Activated CD8-positive, alpha-beta T cell treated with anti-CD3 and anti-CD28 coated beads, Interleukin-2, amount 10 ng/mL, durations not matched to agents 7 days and 5 days (primary cell): Measurements from ENCODE around the gene COX6A2. TPM values are rescaled to one million over a fixed set of nuclear protein-coding genes. Genes with fewer than 3 reads are reported as not detected.

Source experiments
- ATAC-seq: fragments of 150-1000 bp; cut with Tn5 transposase; one replicate; pipeline ENCODE4 v1.10.0; 2021; ENCODE audit warnings: moderate library complexity
- CTCF ChIA-PET: fragments of 350-600 bp; sonication (Branson Sonifier 250); formaldehyde crosslinking; loops from one replicate; lab custom pipeline; 2021; ENCODE audit warnings: antibody characterized with exemption; lab: Charles Lee
- POLR2A ChIA-PET: fragments of 350-600 bp; sonication (Branson Sonifier 250); formaldehyde crosslinking; loops from one replicate; lab custom pipeline; 2021; ENCODE audit warnings: antibody characterized with exemption; lab: Charles Lee
- DNase-seq: peaks from one replicate; pipeline ENCODE4 v3.0.0-alpha.2; 2020
- H3K27ac Mint-ChIP-seq: one replicate; pipeline ENCODE4 v1.8.0; 2021; ENCODE audit warnings: mild to moderate bottlenecking, mixed read lengths
- H3K27me3 Mint-ChIP-seq: one replicate; pipeline ENCODE4 v1.8.0; 2021; ENCODE audit warnings: low read depth, mixed read lengths
- H3K36me3 Mint-ChIP-seq: one replicate; pipeline ENCODE4 v1.8.0; 2021; ENCODE audit warnings: low read depth, mixed read lengths
- H3K4me1 Mint-ChIP-seq: one replicate; pipeline ENCODE4 v1.8.0; 2021; ENCODE audit warnings: low read depth, mixed read lengths
- H3K4me3 Mint-ChIP-seq: one replicate; pipeline ENCODE4 v1.8.0; 2021; ENCODE audit warnings: mild to moderate bottlenecking, mixed read lengths
- H3K9me3 Mint-ChIP-seq: one replicate; pipeline ENCODE4 v1.8.0; 2022; ENCODE audit warnings: mixed read lengths; ENCODE audit not compliant: insufficient read depth
- total RNA-seq, 2 experiments: library from RNA; stranded (reverse); gene quantifications; one replicate each; pipeline ENCODE4 v1.2.3, GENCODE V29; 2021

COX6A2 gene
- total RNA-seq, 2 experiments from 2014 or later, result not detected

DNA sequence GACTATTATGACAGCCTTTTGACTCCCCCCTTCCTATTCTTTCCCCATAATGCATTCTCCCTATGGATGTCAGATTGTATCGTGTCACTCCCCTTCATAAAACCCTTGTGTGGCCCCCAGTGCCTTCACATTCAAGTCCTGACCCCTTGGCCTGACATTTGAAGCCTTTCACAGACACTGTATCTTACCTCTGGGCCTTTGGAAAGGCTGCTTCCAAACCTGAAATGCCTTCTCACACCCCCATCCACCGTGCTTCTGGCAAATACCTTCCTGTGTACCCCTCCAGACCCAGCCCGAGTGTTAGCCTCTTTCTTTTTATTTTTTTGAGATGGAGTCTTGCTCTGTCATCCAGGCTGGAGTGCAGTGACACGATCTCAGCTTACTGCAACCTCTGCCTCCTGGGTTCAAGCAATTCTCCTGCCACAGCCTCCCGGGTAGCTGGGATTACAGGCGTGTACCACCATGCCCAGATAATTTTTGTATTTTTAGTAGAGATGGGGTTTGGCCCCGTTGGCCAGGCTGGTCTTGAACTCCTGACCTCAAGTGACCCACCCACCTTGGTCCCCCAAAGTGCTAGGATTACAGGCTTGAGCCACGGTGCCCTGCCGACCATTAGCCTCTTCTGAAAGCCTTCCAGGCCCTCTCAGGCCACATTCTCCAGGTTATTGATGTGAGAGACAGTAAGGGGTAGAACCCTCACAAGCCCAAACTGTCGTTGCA is 33.2 kb upstream of the COX6A2 start:
- DNase-seq, result no peak
- H3K4me3 Mint-ChIP-seq, result peak overlapping the region; percentile 13
- H3K36me3 Mint-ChIP-seq, result peaks cover 47% of the 10 kb centered on the region
- CTCF ChIA-PET, result interaction anchor here (0.8 to 7.1 kb wide), 33 partner anchors 9 to 416 kb away, joined by 3 to 76 read pairs (median 5); partner anchors contain the start of genes KAT8, RUSF1, TGFB1I1 and ZNF843
- peak overlapping the region; percentile 50 for H3K27ac Mint-ChIP-seq
- ATAC-seq, result no peak
- no peaks in the 10 kb centered on the region for H3K9me3 Mint-ChIP-seq
- POLR2A ChIA-PET, result interaction anchor here (1.0 to 4.5 kb wide), 7 partner anchors 10 to 412 kb away, joined by 3 to 30 read pairs (median 6); partner anchors contain the start of genes FUS, KAT8, RUSF1 and ZNF267
- H3K4me1 Mint-ChIP-seq, result peaks cover 34% of the 10 kb centered on the region
- H3K27me3 Mint-ChIP-seq, result no peaks in the 10 kb centered on the region

DNA sequence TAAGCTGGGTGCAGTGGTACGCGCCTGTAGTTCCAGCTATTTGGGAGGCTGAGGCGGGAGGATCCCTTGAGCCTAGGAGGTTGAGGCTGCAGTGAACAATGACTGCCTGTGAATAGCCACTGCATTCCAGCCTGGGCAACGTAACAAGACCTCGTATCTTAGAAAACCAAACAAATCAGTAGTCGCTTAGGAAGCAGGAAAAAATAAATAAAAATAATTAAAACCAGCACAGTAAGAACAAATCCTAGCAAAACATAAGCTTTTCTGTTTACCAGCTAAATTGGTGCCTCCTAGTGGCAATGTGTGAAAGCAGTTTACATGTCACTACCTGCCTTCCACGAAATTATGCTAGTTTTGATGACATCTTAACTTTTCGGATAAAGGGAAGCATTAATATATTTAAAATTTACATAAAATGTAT is 32.4 kb upstream of the COX6A2 start:
- CTCF ChIA-PET, result interaction anchor here (0.7 to 7.1 kb wide), 42 partner anchors 9 to 464 kb away, joined by 3 to 76 read pairs (median 4); partner anchors contain the start of genes KAT8, RUSF1, TGFB1I1 and ZNF267
- H3K27ac Mint-ChIP-seq, result peak overlapping the region; percentile 95
- ATAC-seq, result no peak

DNA sequence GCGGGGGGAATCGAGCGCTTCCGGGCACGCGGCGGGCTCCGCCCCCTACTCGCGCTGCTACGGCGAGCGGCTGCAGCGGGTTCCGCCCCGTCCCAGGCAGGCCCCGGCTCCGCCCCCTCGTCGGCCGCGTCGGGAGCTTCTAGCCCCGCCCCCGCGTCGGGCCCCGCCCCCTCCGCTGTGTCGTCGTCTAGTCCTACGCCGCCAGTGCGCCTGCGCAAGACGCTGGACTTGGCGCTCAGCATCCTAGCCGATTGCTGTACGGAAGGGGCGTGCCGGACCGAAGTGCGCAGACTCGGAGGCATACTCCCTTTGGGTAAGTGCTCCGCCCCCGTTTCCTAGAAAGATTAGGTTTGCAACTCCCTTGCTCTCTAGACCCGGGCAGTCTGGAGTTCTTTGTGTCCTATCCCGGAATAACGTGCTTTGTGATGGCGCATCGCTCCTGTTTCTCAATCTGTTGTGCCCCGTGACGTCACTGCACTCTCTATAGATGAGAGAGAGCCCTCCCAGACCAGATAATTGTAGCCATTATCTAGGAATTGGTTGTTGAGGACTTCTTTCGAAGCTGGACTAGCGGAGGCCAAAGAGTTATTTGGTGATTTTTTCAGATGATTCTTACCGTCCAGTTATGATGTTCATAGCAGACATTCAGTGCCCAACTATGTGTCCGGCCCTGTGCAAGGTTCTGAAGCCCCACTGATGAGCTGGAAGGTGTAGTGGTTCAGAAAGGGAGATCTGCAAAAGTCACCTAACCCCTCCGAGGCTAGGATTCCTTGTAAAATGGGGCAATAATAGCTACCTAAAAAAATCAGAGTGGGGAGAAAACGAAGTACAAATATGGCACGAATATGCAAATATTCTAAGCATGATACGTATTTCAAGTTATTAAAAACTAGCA is 31.8 kb upstream of the COX6A2 start:
- Mint-ChIP-seq H3K9me3 (no peaks in the 10 kb centered on the region), H3K4me1 (peaks cover 47% of the 10 kb centered on the region), H3K27ac (peak overlapping the region; percentile 99), H3K27me3 (no peaks in the 10 kb centered on the region), H3K36me3 (peaks cover 47% of the 10 kb centered on the region), H3K4me3 (peak overlapping the region; percentile 91)
- CTCF ChIA-PET, result interaction anchor here (0.7 to 7.1 kb wide), 45 partner anchors 8 to 463 kb away, joined by 3 to 76 read pairs (median 4); partner anchors contain the start of genes FUS, KAT8, RUSF1 and TGFB1I1
- DNase-seq, result peak; percentile 100
- ATAC-seq, result peak; percentile 80
- POLR2A ChIA-PET, result interaction anchor here (0.7 to 4.5 kb wide), 24 partner anchors 8 to 584 kb away, joined by 3 to 30 read pairs (median 4); partner anchors contain the start of genes FUS, KAT8, RUSF1 and ZNF267

More for the DNA sequence above, 32.4 kb upstream of the COX6A2 start:
- POLR2A ChIA-PET, result interaction anchor here (1.0 to 4.5 kb wide), 11 partner anchors 10 to 413 kb away, joined by 3 to 30 read pairs (median 6); partner anchors contain the start of genes FUS, KAT8, RUSF1 and ZNF267
- DNase-seq, result peak; percentile 58
- Mint-ChIP-seq H3K9me3 (no peaks in the 10 kb centered on the region), H3K27me3 (no peaks in the 10 kb centered on the region), H3K4me1 (peaks cover 40% of the 10 kb centered on the region), H3K4me3 (peak overlapping the region; percentile 91), H3K36me3 (peaks cover 47% of the 10 kb centered on the region)

DNA sequence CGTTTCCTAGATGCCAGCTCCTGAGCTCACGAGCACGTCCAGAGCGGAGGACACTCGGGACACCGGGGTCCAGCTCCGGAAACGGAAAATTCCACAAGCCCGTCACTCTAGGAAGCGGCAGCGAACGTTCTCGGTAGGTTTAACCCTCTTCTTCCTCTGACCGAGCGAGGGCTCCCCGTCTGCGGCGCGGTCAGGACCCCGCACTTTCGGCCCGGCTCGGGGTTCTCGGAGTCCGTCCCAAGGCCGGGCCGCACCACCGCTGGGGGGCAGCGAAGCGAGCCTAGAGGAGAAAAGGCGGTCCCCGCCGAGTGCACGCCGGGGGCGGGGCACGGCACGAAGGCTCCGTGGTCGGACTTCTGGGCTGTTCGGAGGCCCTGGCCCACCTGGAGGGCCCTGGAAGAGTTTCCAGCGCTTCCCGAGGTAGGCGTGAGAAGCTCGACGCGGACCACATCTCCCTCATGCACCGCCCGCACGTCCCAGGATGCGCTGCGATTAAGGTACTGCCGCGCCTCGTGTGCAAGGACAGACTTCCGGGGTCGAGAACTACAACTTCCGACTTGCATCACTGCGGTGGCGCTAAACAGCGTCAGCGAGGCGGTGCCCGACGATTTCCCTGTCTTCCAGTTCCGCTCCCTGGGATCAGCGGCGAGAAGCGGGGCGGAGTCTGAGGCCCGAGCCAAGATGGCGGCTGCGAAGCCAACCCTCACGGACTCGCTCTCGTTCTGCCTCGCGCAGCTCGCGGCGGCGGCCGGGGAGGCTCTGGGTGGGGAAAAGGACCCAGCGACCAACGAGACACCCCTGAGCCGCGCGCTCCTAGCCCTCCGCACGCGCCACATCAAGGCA is 30.9 kb upstream of the COX6A2 start, which contains the start of gene ARMC5:
TSS of gene ARMC5 (plus strand) at position 658 of the 843 bp plus-strand sequence. CDS start at position 682, 24 bp downstream.
- CTCF ChIA-PET, result interaction anchor here (1.0 to 7.1 kb wide), 22 partner anchors 16 to 462 kb away, joined by 3 to 76 read pairs (median 4); partner anchors contain the start of genes FUS, ITGAX, KAT8 and ZNF267
- POLR2A ChIA-PET, result interaction anchor here (0.5 to 4.5 kb wide), 27 partner anchors 9 to 583 kb away, joined by 3 to 30 read pairs (median 4); partner anchors contain the start of genes FUS, KAT8, RUSF1 and ZNF267

DNA sequence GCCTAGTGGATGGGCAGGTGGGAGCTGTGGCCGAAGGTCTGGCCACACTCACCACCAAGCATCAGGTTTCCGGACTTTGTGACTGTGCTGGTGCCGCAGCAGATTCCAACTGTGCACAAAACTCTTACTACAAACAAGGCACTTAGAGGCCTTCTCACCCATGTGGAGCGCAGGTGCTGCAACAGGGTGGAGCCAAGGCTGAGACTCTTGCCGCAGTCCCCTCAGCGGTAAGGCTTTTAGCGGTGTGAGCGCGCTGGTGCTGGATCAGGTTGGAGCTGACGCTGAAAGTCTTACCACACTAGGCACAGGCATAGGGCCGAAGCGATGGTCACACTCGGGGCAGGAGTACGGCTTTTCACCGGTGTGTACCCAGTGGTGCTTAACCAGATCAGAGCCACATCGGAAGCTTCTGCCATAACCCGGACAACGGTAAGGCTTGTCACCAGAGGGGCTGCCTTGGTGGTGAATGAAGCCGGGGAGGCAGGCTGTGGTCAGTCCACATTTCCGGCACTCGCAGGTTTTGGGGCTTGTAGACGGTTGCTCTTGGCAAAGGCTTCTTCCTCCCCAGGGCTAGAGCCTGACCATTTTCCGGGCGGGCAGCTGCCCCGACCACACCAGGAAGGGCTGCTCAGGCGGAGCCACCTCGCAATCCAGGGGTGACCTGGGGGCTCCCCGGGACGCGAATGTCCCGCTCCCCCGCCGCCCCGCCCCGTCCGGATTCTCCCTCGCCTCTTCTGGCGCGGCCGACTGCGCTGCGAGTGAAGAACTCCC is 30.1 kb upstream of the COX6A2 start:
- Mint-ChIP-seq H3K36me3 (peaks cover 39% of the 10 kb centered on the region), H3K4me3 (peak overlapping the region; percentile 91), H3K27me3 (no peaks in the 10 kb centered on the region), H3K27ac (peak overlapping the region; percentile 99), H3K4me1 (peaks cover 52% of the 10 kb centered on the region), H3K9me3 (no peaks in the 10 kb centered on the region)
- ATAC-seq (peak; percentile 30), DNase-seq (peak; percentile 87)
- ChIA-PET CTCF (interaction anchor here (0.8 to 7.1 kb wide), 20 partner anchors 16 to 416 kb away, joined by 3 to 76 read pairs (median 4); partner anchors contain the start of genes FUS, ITGAX, ZNF267 and ZNF843), POLR2A (interaction anchor here (0.7 to 4.5 kb wide), 22 partner anchors 14 to 417 kb away, joined by 3 to 30 read pairs (median 4); partner anchors contain the start of genes FUS, KAT8, PYCARD and RUSF1)

More for the DNA sequence above, 30.9 kb upstream of the COX6A2 start, which contains the start of gene ARMC5:
- DNase-seq, result peak; percentile 98
- H3K27ac Mint-ChIP-seq, result peak within 1 kb of the TSS; percentile 99
- H3K27me3 Mint-ChIP-seq, result no peaks in the 10 kb centered on the region
- peaks cover 48% of the 10 kb centered on the region for H3K4me1 Mint-ChIP-seq
- no peaks in the 10 kb centered on the region for H3K9me3 Mint-ChIP-seq
- peak; percentile 74 for ATAC-seq
- peak within 1 kb of the TSS; percentile 91 for H3K4me3 Mint-ChIP-seq
- peaks cover 46% of the 10 kb centered on the region for H3K36me3 Mint-ChIP-seq

DNA sequence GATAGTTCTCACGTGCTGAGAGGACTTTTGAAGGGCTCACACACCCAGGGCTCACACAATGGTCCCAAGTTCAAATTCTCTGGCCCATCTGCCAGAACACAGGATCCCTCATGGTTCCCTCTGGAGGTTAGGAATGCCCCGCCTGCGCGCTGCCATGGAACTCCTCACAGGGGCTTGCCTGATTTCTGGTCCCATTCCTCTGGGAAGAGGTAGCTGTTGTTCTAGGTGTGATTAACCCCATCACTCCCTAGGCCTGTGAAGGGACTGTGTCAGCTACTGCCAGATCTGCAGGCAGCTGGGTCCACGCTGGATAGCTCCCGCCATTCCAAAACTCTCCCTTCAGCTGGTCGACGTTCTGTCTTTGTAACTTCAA is 28.8 kb upstream of the COX6A2 start:
- peak overlapping the region; percentile 20 for H3K27ac Mint-ChIP-seq
- peaks cover 57% of the 10 kb centered on the region for H3K4me1 Mint-ChIP-seq
- H3K9me3 Mint-ChIP-seq, result no peaks in the 10 kb centered on the region
- DNase-seq, result no peak
- H3K36me3 Mint-ChIP-seq, result peaks cover 34% of the 10 kb centered on the region
- H3K4me3 Mint-ChIP-seq, result peak overlapping the region; percentile 91
- ChIA-PET CTCF (interaction anchor here (0.7 to 7.1 kb wide), 8 partner anchors 14 to 471 kb away, joined by 3 to 76 read pairs (median 6); partner anchors contain the start of genes ZNF267 and ZNF843), POLR2A (interaction anchor here (1.2 to 2.9 kb wide), 3 partner anchors 18 to 272 kb away, joined by 3 to 13 read pairs (median 4); partner anchors contain the start of gene RUSF1)
- H3K27me3 Mint-ChIP-seq, result no peaks in the 10 kb centered on the region
- no peak for ATAC-seq

DNA sequence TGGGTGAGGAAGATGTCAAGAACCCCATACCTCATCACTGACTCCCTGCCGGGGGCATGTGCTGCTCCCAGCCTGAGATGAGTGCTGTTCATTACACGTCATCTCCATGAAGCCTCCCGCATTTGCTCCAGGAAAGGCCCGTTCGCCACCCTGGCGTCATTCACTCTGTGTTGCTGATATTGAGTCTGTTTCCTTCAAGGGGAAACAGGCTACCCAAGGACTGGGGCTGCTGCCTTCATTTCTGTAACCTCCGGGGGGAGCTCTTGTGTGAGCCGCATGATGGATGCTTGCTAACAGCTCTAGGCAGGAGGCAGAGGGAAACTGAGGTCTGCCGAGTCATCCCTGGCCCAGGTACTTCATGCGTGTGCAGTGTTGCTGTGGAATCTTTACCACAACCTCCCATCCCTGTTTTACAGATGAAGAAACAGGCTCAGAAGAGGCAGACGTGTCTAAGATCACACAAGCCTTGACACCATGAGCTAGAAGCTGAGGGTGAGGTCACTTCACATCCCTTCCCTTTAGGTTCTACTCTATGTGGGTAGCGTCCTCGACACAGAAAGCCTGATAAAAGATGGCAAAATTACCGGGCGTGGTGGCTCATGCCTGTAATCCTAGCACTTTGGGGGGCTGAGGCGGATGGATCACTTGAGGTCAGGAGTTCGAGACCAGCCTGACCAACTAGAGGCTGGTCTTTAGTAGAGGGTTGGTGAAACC is 27.6 kb upstream of the COX6A2 start:
- peaks cover 61% of the 10 kb centered on the region for H3K4me1 Mint-ChIP-seq
- ChIA-PET POLR2A (interaction anchor here (0.7 to 1.3 kb wide), 3 partner anchors 257 to 422 kb away, joined by 3 to 4 read pairs (median 3); partner anchors contain the start of gene ZNF267), CTCF (interaction anchor here (0.6 to 7.1 kb wide), 14 partner anchors 11 to 470 kb away, joined by 3 to 76 read pairs (median 5); partner anchors contain the start of gene ZNF843)
- H3K4me3 Mint-ChIP-seq, result peak overlapping the region; percentile 36
- ATAC-seq, result no peak
- H3K36me3 Mint-ChIP-seq, result peaks cover 31% of the 10 kb centered on the region
- no peaks in the 10 kb centered on the region for H3K9me3 Mint-ChIP-seq
- no peaks in the 10 kb centered on the region for H3K27me3 Mint-ChIP-seq
- H3K27ac Mint-ChIP-seq, result peak overlapping the region; percentile 66
- DNase-seq, result peak; percentile 55

DNA sequence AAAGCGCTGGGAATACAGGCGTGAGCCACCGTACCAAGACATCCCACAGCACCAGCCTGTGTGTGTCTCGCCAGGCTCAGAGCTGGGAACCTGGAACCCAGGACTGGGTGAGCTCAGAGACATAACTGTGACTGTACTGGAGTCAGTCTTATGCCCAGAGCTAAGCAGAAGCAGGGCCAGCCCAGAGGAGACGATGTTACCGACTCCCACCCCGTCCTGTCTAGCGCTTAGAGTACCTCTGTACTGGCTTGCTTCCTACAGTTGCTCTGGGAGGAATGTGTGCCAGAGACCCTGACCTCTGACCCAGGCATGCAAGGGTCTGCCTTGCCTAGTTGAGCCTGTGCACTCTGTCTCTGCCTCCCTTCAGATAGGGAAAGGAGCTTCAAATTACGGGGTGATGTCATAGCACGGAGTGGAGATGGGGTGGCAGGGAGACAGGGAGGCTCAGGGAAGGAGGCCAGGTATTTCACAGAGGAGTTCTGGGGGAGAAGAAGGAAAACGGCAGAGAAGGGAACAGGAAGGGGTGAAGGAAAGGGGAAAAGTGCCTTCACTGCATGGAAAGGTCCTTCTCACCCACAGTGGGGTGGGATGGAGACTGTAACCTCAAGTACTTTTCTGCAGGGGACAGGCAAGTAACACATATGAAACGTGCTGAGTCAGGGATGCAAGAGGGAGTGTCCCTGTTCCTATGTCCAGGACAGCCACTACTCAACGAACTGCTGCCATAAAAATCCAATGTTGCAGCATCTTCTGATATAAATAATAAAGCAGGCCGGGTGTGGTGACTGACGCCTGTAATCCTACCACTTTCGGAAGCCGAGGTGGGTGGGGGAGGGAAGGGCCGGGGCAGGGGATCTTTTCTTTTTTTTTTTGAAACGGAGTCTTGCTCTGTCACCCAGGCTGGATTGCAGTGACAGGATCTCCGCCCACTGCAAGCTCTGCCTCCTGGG is 25.4 kb upstream of the COX6A2 start:
- ATAC-seq, result no peak
- Mint-ChIP-seq H3K27me3 (no peaks in the 10 kb centered on the region), H3K36me3 (peaks cover 28% of the 10 kb centered on the region), H3K4me3 (no peak overlapping the region), H3K27ac (no peak overlapping the region), H3K9me3 (no peaks in the 10 kb centered on the region), H3K4me1 (peaks cover 56% of the 10 kb centered on the region)
- ChIA-PET CTCF (interaction anchor here (1.4 to 2.8 kb wide), 3 partner anchors 71 to 416 kb away, joined by 3 to 12 read pairs (median 3); no protein-coding TSS in a partner anchor), POLR2A (interaction anchor here (0.6 kb wide), 1 partner anchor 9 kb away, joined by 4 read pairs; no protein-coding TSS in a partner anchor)
- no peak for DNase-seq
